Uterus (tissue), 4 donors: ENCODE results near the gene UNC13B. TPM values are rescaled to one million over a fixed set of nuclear protein-coding genes. Genes with fewer than 3 reads are reported as not detected.
"Not testable (repeated sequence)": the region's sequence is repeated elsewhere in the genome, so short reads cannot be mapped to it uniquely, and the experiment has no call there.

Experiments used
- DNase-seq, 2 donors: peaks; one replicate each; pipeline ENCODE4 v3.0.0-alpha.2; 2019 to 2020
- H3K27ac ChIP-seq, 2 donors: fragments of 200-600 bp; sonication (generic); 1 replicate in 1 of 2; 2 replicates in 1 of 2; pipeline ENCODE4 v1.5.1; 2016 to 2018
- H3K27me3 ChIP-seq, 2 donors: fragments of 200-600 bp; sonication (generic); one replicate each; pipeline ENCODE4 v1.5.1; 2018 to 2019; ENCODE audit warnings: control low read depth in 1 of 2
- H3K36me3 ChIP-seq, 2 donors: fragments of 200-600 bp; sonication (generic); one replicate each; pipeline ENCODE4 v1.5.1; 2019; ENCODE audit warnings: control low read depth in 1 of 2
- H3K4me1 ChIP-seq, 2 donors: fragments of 200-600 bp; sonication (generic); one replicate each; pipeline ENCODE4 v1.5.1; 2018 to 2019; ENCODE audit warnings: control low read depth in 1 of 2
- H3K4me3 ChIP-seq, 2 donors: fragments of 200-600 bp; sonication (generic); 1 replicate in 1 of 2; 2 replicates in 1 of 2; pipeline ENCODE4 v1.5.1; 2018 to 2019; ENCODE audit warnings: mild to moderate bottlenecking in 1 of 2
- H3K9me3 ChIP-seq, 2 donors: fragments of 200-600 bp; sonication (generic); one replicate each; pipeline ENCODE4 v1.5.1; 2019; ENCODE audit warnings: control low read depth in 1 of 2
- POLR2A ChIP-seq, 2 donors: fragments of 450-650 bp; IDR thresholded peaks; one replicate each; pipeline ENCODE4 v1.6.1; 2016; ENCODE audit warnings: antibody characterized with exemption in 2 of 2, mild to moderate bottlenecking in 1 of 2, moderate library complexity in 1 of 2
- intact Hi-C: fragments of 100-400 bp; cut with DNase I; formaldehyde crosslinking; loops from one replicate; pipeline ENCODE4 v1.15.1; 2023; ENCODE audit warnings: low total_unique reads
- total RNA-seq, 4 donors: library from RNA; depleted of rRNA in 3 of 4; stranded (reverse); fragments of >200 nt in 3 of 4; gene quantifications; one replicate each; pipeline versions ENCODE4 v1.1.0 to v1.2.4, GENCODE V29; 2014 to 2023
- TF ChIP-seq, protein P1 (sequence below), 4 experiments: fragments of 200-600 bp in 2 of 4; fragments of 450-650 bp in 2 of 4; sonication (generic) in 2 of 4; IDR thresholded peaks; one replicate each; pipeline ENCODE4 v1.5.1; 2016 to 2019; ENCODE audit warnings: antibody characterized with exemption in 4 of 4, mild to moderate bottlenecking in 2 of 4, moderate library complexity in 1 of 4
- donor health status: DM: yes; HTN: yes; CAD: no.

UNC13B gene
- total RNA-seq, 4 donors from 2014 or later, result 11.2 to 37.1 (median 14.6) TPM

DNA sequence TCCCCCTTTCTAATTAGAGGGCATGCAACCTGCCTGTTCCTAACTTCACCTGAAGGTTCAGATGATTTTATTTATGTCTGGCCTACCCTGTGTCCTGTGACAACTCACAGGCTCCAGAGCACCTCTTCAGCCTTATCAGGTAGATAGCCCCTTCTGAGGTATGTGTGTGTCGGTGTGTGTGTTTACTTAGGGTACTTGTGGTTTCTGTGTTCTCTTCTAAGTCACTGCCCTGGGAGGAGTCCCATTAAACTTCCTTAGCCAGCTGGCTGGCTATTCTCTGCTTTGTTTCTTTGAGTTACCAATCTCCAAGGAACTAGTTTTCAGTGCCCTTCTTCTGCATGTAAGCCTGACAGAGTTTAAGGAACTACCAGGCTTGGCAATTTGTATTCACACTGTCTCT, 74.9 kb downstream of the UNC13B start:
- Histone ChIP-seq H3K9me3 (no peaks in the 10 kb centered on the region), H3K36me3 (no peaks in the 10 kb centered on the region)
- intact Hi-C loops, result no loop called here

DNA sequence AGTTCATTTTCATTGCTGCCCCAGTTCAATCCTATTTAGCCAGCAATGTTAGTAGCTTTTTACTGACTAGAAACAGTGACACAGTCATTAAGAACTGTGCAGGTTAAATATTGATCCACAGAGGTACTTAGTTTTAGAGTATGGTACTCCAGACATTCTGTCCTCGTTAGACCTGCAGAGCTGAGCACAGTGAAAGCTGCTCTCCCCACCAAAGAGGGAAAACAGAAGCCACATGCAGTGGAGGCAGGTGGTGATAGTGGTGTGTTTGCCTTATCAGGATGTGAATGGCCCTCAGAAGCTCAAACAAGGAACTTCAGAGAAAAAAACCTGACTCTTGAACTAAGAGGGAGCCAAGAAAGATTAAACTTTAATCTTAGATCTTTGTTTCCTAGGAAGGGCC, 75.5 kb downstream of the UNC13B start:
- TF ChIP-seq POLR2A (IDR thresholded peaks at IDR 0.05), result no peak
- TF ChIP-seq, protein P1, sequence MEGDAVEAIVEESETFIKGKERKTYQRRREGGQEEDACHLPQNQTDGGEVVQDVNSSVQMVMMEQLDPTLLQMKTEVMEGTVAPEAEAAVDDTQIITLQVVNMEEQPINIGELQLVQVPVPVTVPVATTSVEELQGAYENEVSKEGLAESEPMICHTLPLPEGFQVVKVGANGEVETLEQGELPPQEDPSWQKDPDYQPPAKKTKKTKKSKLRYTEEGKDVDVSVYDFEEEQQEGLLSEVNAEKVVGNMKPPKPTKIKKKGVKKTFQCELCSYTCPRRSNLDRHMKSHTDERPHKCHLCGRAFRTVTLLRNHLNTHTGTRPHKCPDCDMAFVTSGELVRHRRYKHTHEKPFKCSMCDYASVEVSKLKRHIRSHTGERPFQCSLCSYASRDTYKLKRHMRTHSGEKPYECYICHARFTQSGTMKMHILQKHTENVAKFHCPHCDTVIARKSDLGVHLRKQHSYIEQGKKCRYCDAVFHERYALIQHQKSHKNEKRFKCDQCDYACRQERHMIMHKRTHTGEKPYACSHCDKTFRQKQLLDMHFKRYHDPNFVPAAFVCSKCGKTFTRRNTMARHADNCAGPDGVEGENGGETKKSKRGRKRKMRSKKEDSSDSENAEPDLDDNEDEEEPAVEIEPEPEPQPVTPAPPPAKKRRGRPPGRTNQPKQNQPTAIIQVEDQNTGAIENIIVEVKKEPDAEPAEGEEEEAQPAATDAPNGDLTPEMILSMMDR (IDR thresholded peaks at IDR 0.05), result no peak
- intact Hi-C loops, result no loop called here
- Histone ChIP-seq H3K27ac (no peak overlapping the region), H3K9me3 (no peaks in the 10 kb centered on the region), H3K27me3 (no peaks in the 10 kb centered on the region), H3K36me3 (no peaks in the 10 kb centered on the region), H3K4me1 (no peaks in the 10 kb centered on the region), H3K4me3 (no peak overlapping the region)
- DNase-seq, result no peak

More for the DNA sequence above, 74.9 kb downstream of the UNC13B start:
- no peaks in the 10 kb centered on the region for H3K4me1 ChIP-seq
- TF ChIP-seq POLR2A (IDR thresholded peaks at IDR 0.05), result no peak
- TF ChIP-seq, protein P1 (IDR thresholded peaks at IDR 0.05), result no peak
- no peak overlapping the region for H3K4me3 ChIP-seq
- no peaks in the 10 kb centered on the region for H3K27me3 ChIP-seq
- no peak overlapping the region for H3K27ac ChIP-seq
- no peak for DNase-seq

- H3K36me3 ChIP-seq, H3K9me3 ChIP-seq, intact Hi-C loops, H3K4me3 ChIP-seq, H3K4me1 ChIP-seq, H3K27me3 ChIP-seq, DNase-seq, H3K27ac ChIP-seq: not testable (repeated sequence)
Observed at GRCh38 chr9:35245945-35246344, 84.1 kb downstream of the UNC13B start.

GRCh38 chr9:35253075-35253474, 91.3 kb downstream of the UNC13B start:
- H3K9me3 ChIP-seq, result no peaks in the 10 kb centered on the region
- TF ChIP-seq POLR2A (IDR thresholded peaks at IDR 0.05), result no peak
- TF ChIP-seq, protein P1 (IDR thresholded peaks at IDR 0.05), result no peak
- no peak for DNase-seq
- H3K4me3 ChIP-seq, result no peak overlapping the region
- H3K27ac ChIP-seq, result no peak overlapping the region
- H3K27me3 ChIP-seq, result no peaks in the 10 kb centered on the region
- no peaks in the 10 kb centered on the region for H3K36me3 ChIP-seq
- intact Hi-C loops, result loop anchor here (10.0 kb wide), 1 partner anchor 222 kb away; no protein-coding TSS in a partner anchor
- H3K4me1 ChIP-seq, result no peaks in the 10 kb centered on the region

DNA sequence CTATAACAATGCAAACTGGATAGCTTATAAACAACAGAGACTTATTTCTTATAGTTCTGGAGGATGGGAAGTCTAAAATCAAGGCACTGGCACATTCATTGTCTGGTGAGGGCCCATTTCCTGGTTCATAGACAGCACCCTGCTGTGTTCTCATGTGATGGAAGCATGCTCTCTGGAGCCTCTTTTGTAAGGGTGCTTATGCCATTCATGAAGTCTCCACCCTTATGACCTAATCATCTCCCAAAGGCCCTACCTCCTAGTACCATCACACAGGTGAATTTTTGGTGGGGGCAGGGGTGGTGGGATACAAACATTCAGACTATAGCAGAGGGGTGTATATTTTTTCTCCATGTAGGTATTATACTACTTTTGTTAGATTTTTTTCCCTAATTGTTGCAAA, 92.4 kb downstream of the UNC13B start:
- no peak overlapping the region for H3K4me3 ChIP-seq
- intact Hi-C loops, result loop anchor here (10.0 kb wide), 1 partner anchor 221 kb away; no protein-coding TSS in a partner anchor
- no peak for DNase-seq

More for the DNA sequence above, 92.4 kb downstream of the UNC13B start:
- no peak for TF ChIP-seq POLR2A (IDR thresholded peaks at IDR 0.05)
- TF ChIP-seq, protein P1 (IDR thresholded peaks at IDR 0.05), result no peak
- Histone ChIP-seq H3K27me3 (no peaks in the 10 kb centered on the region), H3K27ac (no peak overlapping the region), H3K9me3 (no peaks in the 10 kb centered on the region), H3K4me1 (no peaks in the 10 kb centered on the region), H3K36me3 (no peaks in the 10 kb centered on the region)
